Adrenal gland (tissue), 5 donors: ENCODE results near the gene DLGAP1.

Experiments
- POLR2A ChIP-seq, 2 donors: fragments of 450-650 bp; IDR thresholded peaks; one replicate each; pipeline ENCODE4 v1.6.1; 2017; ENCODE audit warnings: antibody characterized with exemption in 2 of 2, mild to moderate bottlenecking in 2 of 2, moderate library complexity in 1 of 2
- TF ChIP-seq, protein P1 (sequence below), 6 experiments: fragments of 450-650 bp in 4 of 6; fragments of 200-600 bp in 2 of 6; sonication (generic) in 1 of 6; IDR thresholded peaks; 1 replicate in 5 of 6; 2 replicates in 1 of 6; pipeline versions ENCODE4 v1.5.1 to v1.8.0; 2016 to 2021; ENCODE audit warnings: antibody characterized with exemption in 6 of 6, mild to moderate bottlenecking in 2 of 6, moderate library complexity in 1 of 6
- donor health status: DM: no; HTN: no; CAD: no.

DNA sequence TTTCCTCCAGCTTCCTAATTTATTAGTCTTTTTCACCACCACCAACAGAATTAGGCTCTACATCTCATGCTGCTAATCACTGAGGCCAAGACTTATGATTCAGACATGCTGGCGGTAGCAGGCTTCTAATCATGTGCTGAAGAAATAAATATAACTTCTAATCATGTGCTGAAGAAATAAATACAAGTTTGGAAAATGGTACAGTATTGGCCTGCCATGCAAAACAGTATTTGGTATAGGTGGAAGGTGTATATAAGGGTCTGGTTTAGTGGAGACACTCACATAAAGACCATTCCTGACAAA, 764.4 kb downstream of the DLGAP1 start:
- TF ChIP-seq, protein P1, sequence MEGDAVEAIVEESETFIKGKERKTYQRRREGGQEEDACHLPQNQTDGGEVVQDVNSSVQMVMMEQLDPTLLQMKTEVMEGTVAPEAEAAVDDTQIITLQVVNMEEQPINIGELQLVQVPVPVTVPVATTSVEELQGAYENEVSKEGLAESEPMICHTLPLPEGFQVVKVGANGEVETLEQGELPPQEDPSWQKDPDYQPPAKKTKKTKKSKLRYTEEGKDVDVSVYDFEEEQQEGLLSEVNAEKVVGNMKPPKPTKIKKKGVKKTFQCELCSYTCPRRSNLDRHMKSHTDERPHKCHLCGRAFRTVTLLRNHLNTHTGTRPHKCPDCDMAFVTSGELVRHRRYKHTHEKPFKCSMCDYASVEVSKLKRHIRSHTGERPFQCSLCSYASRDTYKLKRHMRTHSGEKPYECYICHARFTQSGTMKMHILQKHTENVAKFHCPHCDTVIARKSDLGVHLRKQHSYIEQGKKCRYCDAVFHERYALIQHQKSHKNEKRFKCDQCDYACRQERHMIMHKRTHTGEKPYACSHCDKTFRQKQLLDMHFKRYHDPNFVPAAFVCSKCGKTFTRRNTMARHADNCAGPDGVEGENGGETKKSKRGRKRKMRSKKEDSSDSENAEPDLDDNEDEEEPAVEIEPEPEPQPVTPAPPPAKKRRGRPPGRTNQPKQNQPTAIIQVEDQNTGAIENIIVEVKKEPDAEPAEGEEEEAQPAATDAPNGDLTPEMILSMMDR (IDR thresholded peaks at IDR 0.05) = no peak
- no peak for TF ChIP-seq POLR2A (IDR thresholded peaks at IDR 0.05)
